Smooth muscle cell (in vitro differentiated cells): ENCODE data around the gene IBA57. TPM values are rescaled to one million over a fixed set of nuclear protein-coding genes. Genes with fewer than 3 reads are reported as not detected.
A peak's percentile ranks its signal among the peaks of the same experiment; 100 is the strongest.

Experiments used
- DNase-seq: peaks from one replicate; lab custom pipeline; 2025; ENCODE audit not compliant: unreplicated experiment; lab: John Stamatoyannopoulos, UW
- H2AFZ ChIP-seq: fragments of 200-600 bp; sonication (generic); 2 replicates; pipeline ENCODE4 v1.6.0; 2016; ENCODE audit warnings: antibody characterized with exemption, low read depth, mild to moderate bottlenecking
- H3F3A ChIP-seq: fragments of 200-600 bp; sonication (generic); 2 replicates; pipeline ENCODE4 v1.6.0; 2017; ENCODE audit warnings: antibody characterized with exemption, low read depth
- H3K27ac ChIP-seq: fragments of 200-600 bp; sonication (generic); 2 replicates; pipeline ENCODE4 v1.5.1; 2016; ENCODE audit warnings: low read depth, mild to moderate bottlenecking
- H3K27me3 ChIP-seq: fragments of 200-600 bp; sonication (generic); 2 replicates; pipeline ENCODE4 v1.6.1; 2016; ENCODE audit warnings: low read depth, mild to moderate bottlenecking
- H3K36me3 ChIP-seq: fragments of 200-600 bp; sonication (generic); 2 replicates; pipeline ENCODE4 v1.5.1; 2016; ENCODE audit warnings: low read depth
- H3K4me1 ChIP-seq: fragments of 200-600 bp; sonication (generic); 2 replicates; pipeline ENCODE4 v1.5.1; 2016; ENCODE audit warnings: low read depth
- H3K4me2 ChIP-seq: fragments of 200-600 bp; sonication (generic); 2 replicates; pipeline ENCODE4 v1.6.0; 2016; ENCODE audit warnings: mild to moderate bottlenecking
- H3K4me3 ChIP-seq: fragments of 200-600 bp; sonication (generic); 2 replicates; pipeline ENCODE4 v1.5.1; 2016; ENCODE audit warnings: mild to moderate bottlenecking
- H3K79me2 ChIP-seq: fragments of 200-600 bp; sonication (generic); 2 replicates; pipeline ENCODE4 v1.6.0; 2016; ENCODE audit warnings: low read depth, mild to moderate bottlenecking
- H3K9ac ChIP-seq: fragments of 200-600 bp; sonication (generic); 2 replicates; pipeline ENCODE4 v1.6.0; 2016; ENCODE audit warnings: low read depth
- H3K9me3 ChIP-seq: fragments of 200-600 bp; sonication (generic); replicated peaks from 2 replicates; pipeline ENCODE4 v1.5.1; 2016; ENCODE audit warnings: low read depth
- H4K20me1 ChIP-seq: fragments of 200-600 bp; sonication (generic); 2 replicates; pipeline ENCODE4 v1.6.0; 2016; ENCODE audit warnings: low read depth
- WGBS: methylation state at CpG from one replicate; pipeline ENCODE4 v1.1.7; 2016; ENCODE audit warnings: low lambda C conversion rate; 5-methylcytosine and 5-hydroxymethylcytosine counted together
- polyA plus RNA-seq: library from polyadenylated mRNA; unstranded; fragments of >200 nt; fragmentation: Nextera tagmentation; extraction: Ambion mirVana; gene quantifications from 2 replicates; pipeline ENCODE4 v1.2.1, GENCODE V29; 2016
- total RNA-seq: library from RNA; depleted of rRNA; stranded (reverse); fragments of >200 nt; gene quantifications from 2 replicates; pipeline ENCODE4 v1.2.3, GENCODE V29; 2014
- TF ChIP-seq, protein P1 (sequence below): fragments of 200-600 bp; sonication (generic); IDR thresholded peaks from 2 replicates; pipeline ENCODE4 v1.5.1; 2017; ENCODE audit warnings: borderline replicate concordance, mild to moderate bottlenecking, antibody characterized with exemption; ENCODE audit not compliant: insufficient read depth, poor library complexity, severe bottlenecking

Gene IBA57
- total and polyA plus RNA-seq, 2 experiments from 2014 or later: 1.6 to 1.8 TPM

DNA sequence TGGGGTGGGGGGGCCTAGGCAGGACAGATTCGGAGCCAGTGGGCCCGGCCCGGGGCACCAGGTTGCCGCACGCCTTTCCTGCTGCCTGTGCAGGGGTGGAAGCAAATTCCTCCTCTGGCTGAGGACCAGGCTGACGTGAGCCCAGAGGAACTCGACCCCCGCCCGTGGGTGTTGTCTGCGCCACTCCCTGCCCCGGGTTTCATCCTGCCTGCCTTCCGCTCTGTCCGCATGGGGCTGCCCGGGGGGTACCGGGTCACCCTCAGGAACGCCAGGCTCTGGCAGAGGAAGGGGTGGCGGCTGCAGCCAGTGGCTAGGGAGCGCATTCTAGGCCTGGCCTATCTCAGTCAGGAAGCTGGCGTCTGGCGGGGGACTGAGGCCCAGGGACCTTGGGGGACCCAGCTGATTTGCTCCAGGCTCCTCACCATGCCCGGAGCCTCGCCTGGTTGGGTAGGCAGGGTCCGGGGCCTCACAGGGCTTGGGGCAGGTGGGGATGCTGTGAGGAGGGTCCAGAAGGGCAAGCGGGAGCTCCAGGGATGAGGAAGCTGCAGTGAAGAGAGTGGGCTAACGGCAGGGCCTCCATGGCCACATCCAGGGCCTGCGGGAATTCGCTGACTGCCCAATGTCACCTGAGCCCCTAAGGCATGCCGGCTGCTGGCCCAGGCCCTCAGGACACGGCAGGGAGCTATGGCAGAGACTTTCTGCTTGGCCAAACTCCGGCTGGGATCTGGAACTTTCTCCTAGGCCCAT lies 2.4 kb upstream of the IBA57 start:
- no peaks in the 10 kb centered on the region for H3K27me3 ChIP-seq
- H3K27ac ChIP-seq: peak overlapping the region; percentile 63
- peak overlapping the region; percentile 36 for H3K4me2 ChIP-seq
- TF ChIP-seq, protein P1, sequence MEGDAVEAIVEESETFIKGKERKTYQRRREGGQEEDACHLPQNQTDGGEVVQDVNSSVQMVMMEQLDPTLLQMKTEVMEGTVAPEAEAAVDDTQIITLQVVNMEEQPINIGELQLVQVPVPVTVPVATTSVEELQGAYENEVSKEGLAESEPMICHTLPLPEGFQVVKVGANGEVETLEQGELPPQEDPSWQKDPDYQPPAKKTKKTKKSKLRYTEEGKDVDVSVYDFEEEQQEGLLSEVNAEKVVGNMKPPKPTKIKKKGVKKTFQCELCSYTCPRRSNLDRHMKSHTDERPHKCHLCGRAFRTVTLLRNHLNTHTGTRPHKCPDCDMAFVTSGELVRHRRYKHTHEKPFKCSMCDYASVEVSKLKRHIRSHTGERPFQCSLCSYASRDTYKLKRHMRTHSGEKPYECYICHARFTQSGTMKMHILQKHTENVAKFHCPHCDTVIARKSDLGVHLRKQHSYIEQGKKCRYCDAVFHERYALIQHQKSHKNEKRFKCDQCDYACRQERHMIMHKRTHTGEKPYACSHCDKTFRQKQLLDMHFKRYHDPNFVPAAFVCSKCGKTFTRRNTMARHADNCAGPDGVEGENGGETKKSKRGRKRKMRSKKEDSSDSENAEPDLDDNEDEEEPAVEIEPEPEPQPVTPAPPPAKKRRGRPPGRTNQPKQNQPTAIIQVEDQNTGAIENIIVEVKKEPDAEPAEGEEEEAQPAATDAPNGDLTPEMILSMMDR: no peak
- no peak overlapping the region for H3K9ac ChIP-seq
- no peak for DNase-seq
- no peak overlapping the region for H2AFZ ChIP-seq
- H3K36me3 ChIP-seq: no peaks in the 10 kb centered on the region
- WGBS: 70% methylated on average over 28 of the region's 30 CpGs
- H3F3A ChIP-seq: no peaks in the 10 kb centered on the region
- H4K20me1 ChIP-seq: no peaks in the 10 kb centered on the region
- peaks cover 12% of the 10 kb centered on the region for H3K79me2 ChIP-seq
- H3K9me3 ChIP-seq: no peaks in the 10 kb centered on the region
- no peak overlapping the region for H3K4me3 ChIP-seq
- H3K4me1 ChIP-seq: peaks cover 13% of the 10 kb centered on the region

DNA sequence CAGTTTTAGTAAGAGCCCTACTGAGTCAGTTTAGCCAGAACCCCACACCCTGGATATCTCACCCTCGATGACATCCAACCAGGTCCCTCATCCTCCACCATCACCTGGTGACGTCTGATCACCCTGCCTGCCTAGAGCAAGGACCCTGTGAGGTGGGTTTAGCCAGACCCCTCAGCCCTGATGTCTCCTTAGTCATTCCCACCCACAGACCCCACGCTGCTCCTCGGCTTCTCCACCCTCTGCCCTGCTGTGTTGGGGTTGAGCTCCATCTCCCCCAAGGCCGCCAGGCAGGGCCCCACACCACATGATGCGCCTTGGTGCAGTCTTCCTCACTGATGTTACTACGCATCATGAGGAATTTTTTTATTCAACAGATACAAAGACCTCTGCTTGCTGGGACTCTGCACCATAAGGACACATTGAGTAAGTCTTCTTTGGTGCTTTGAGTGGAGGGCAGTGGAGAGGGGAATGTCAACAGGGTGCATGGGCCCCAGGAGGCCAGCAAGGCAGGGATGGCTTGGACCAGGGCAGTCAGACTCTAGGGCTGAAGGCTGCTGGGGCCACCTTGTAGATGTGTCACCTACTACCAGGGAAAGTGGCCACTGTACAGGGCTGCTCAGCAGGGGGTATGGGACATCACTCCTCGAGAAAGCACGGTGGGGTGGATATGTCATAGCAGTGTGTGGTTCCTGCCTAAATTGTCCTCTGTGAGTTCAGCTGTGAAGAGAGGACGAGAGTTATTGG lies 1.7 kb upstream of the IBA57 start:
- Histone ChIP-seq H3F3A (no peaks in the 10 kb centered on the region), H4K20me1 (no peaks in the 10 kb centered on the region), H3K27me3 (no peaks in the 10 kb centered on the region), H3K27ac (peak overlapping the region; percentile 63), H3K79me2 (peaks cover 12% of the 10 kb centered on the region), H3K36me3 (no peaks in the 10 kb centered on the region), H3K4me1 (peaks cover 13% of the 10 kb centered on the region), H3K4me3 (no peak overlapping the region), H3K9ac (no peak overlapping the region), H3K9me3 (no peaks in the 10 kb centered on the region), H2AFZ (no peak overlapping the region), H3K4me2 (no peak overlapping the region)
- 96% methylated on average over 10 of the region's 10 CpGs for WGBS
- DNase-seq: no peak
- TF ChIP-seq, protein P1: no peak

DNA sequence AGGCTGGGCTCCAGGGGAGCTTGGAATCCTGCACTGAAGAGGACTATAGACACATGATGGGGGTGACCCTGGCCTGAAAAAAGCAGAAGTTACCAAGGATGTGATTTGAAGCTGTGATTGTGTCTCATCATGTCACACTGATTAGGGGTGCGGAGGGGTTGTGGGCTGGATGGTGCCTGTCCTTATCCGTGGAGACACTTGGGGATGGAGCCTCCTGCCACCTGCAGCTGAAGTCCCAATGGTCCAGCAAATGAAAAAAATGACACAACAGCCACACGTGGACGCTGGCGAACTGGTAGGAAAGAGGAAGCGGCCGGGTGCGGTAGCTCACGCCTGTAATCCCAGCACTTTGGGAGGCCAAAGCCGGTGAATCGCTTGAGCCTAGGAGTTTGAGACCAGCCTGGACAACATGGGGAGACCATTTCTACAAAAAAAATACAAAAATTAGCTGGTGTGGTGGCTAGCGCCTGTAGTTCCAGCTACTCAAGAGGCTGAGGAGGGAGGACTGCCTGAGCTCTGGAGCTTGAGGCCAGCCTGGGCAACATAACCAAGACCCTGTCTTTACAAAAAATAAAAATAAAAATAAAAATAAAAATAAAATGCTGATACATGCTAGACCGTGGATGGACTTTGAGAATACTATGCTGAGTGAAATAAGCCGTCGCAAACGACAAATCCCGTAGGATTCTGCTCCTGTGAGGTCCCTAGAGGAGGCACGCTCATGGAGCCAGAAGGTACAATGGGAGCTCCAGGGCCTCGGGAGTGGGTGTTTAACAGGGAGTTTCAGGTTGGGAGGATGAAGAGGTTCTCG lies 838 bp upstream of the IBA57 start:
- 70% methylated on average over 20 of the region's 20 CpGs for WGBS
- H3K9ac ChIP-seq: peak overlapping the region; percentile 85
- H3K9me3 ChIP-seq: no peaks in the 10 kb centered on the region
- H3K27me3 ChIP-seq: no peaks in the 10 kb centered on the region
- no peaks in the 10 kb centered on the region for H3K36me3 ChIP-seq
- H3K4me1 ChIP-seq: peaks cover 13% of the 10 kb centered on the region
- H3K4me2 ChIP-seq: peak overlapping the region; percentile 97
- H2AFZ ChIP-seq: no peak overlapping the region
- H3K4me3 ChIP-seq: peak overlapping the region; percentile 67
- H3F3A ChIP-seq: no peaks in the 10 kb centered on the region
- no peaks in the 10 kb centered on the region for H4K20me1 ChIP-seq
- DNase-seq: no peak
- H3K79me2 ChIP-seq: peaks cover 12% of the 10 kb centered on the region
- H3K27ac ChIP-seq: peak overlapping the region; percentile 100
- TF ChIP-seq, protein P1: no peak
